ENCODE data around the gene FOXP4. TPM values are rescaled to one million over a fixed set of nuclear protein-coding genes. Genes with fewer than 3 reads are reported as not detected.
A peak's percentile ranks its signal among the peaks of the same experiment; 100 is the strongest.

Gene FOXP4
- total and polyA plus RNA-seq, 2 of the 13 experiments (the other 11 are each of a cell fraction or from before 2014, with no cell fraction given), result 11.0 to 12.4 TPM

GRCh38 chr6:41523915-41524633 lies 22.1 kb upstream of the FOXP4 start (continued):
- TF ChIP-seq ZUFSP (CRISPR knock-in tag; IDR thresholded peaks at IDR 0.05; ENCODE audit: borderline replicate concordance), result no peak
- TF ChIP-seq CHD2 (IDR thresholded peaks at IDR 0.05; ENCODE audit: low read depth, low read length), result no peak
- no peak for TF ChIP-seq HMG20B (CRISPR knock-in tag; conservative IDR thresholded peaks at IDR 0.05)
- TF ChIP-seq ZFY (CRISPR knock-in tag; IDR thresholded peaks at IDR 0.05), result no peak
- no peak for TF ChIP-seq ZSCAN21 (CRISPR knock-in tag; IDR thresholded peaks at IDR 0.05; ENCODE audit: borderline replicate concordance)
- TF ChIP-seq PPARG (CRISPR knock-in tag; conservative IDR thresholded peaks at IDR 0.05), result no peak
- TF ChIP-seq TSC22D2 (CRISPR knock-in tag; IDR thresholded peaks at IDR 0.05; ENCODE audit: borderline replicate concordance), result no peak
- TF ChIP-seq FOXO4 (CRISPR knock-in tag; conservative IDR thresholded peaks at IDR 0.05), result 0 out of 2 replicates have a peak, but pooled peaks have one; percentile 32
- no peak for TF ChIP-seq KLF16 (CRISPR knock-in tag; IDR thresholded peaks at IDR 0.05)
- no peak for TF ChIP-seq TCF7 (IDR thresholded peaks at IDR 0.05; ENCODE audit: low read depth)
- no peak for TF ChIP-seq ZNF772 (CRISPR knock-in tag; IDR thresholded peaks at IDR 0.05)
- peak; percentile 92 for TF ChIP-seq HNRNPK (IDR thresholded peaks at IDR 0.05; ENCODE audit: low read depth, low read length, poor library complexity, severe bottlenecking)
- TF ChIP-seq ZNF18 (CRISPR knock-in tag; IDR thresholded peaks at IDR 0.05; ENCODE audit: insufficient replicate concordance), result no peak
- no peak for TF ChIP-seq ZMYM2 (CRISPR knock-in tag; IDR thresholded peaks at IDR 0.05)
- no peak for TF ChIP-seq ASH2L (IDR thresholded peaks at IDR 0.05; ENCODE audit: insufficient read length, low read depth, low read length)
- no peak for TF ChIP-seq KDM1A (CRISPR knock-in tag; IDR thresholded peaks at IDR 0.05)
- TF ChIP-seq PCBP2 (optimal IDR thresholded peaks at IDR 0.05; ENCODE audit: low read depth, low read length, poor library complexity, severe bottlenecking), result peak; percentile 71
- no peak for TF ChIP-seq ZSCAN29 (CRISPR knock-in tag; conservative IDR thresholded peaks at IDR 0.05)
- no peak for TF ChIP-seq AKNA (CRISPR knock-in tag; IDR thresholded peaks at IDR 0.05; ENCODE audit: borderline replicate concordance)

Measured in HepG2 (cell line).